HFFc6 (cell line): ENCODE measurements around the gene SVIL. TPM values are rescaled to one million over a fixed set of nuclear protein-coding genes. Genes with fewer than 3 reads are reported as not detected.
"Not testable (repeated sequence)": the region's sequence is repeated elsewhere in the genome, so short reads cannot be mapped to it uniquely, and the experiment has no call there.

Source experiments
- DNase-seq: peaks from one replicate; pipeline ENCODE4 v3.0.0-alpha.2; 2018
- H3K27ac Mint-ChIP-seq: 2 replicates; pipeline ENCODE4 v1.8.0; 2020; ENCODE audit warnings: mild to moderate bottlenecking, mixed read lengths
- H3K27me3 Mint-ChIP-seq: 2 replicates; pipeline ENCODE4 v1.8.0; 2021; ENCODE audit warnings: mild to moderate bottlenecking, moderate library complexity, mixed read lengths; ENCODE audit not compliant: insufficient read depth
- H3K36me3 Mint-ChIP-seq: 2 replicates; pipeline ENCODE4 v1.8.0; 2021; ENCODE audit warnings: low read depth, mixed read lengths
- H3K4me1 Mint-ChIP-seq: 2 replicates; pipeline ENCODE4 v1.8.0; 2020; ENCODE audit warnings: low read depth, mixed read lengths
- H3K4me3 Mint-ChIP-seq: 2 replicates; pipeline ENCODE4 v1.8.0; 2020; ENCODE audit warnings: mild to moderate bottlenecking, moderate library complexity, mixed read lengths
- H3K9me3 Mint-ChIP-seq: 2 replicates; pipeline ENCODE4 v1.8.0; 2020; ENCODE audit warnings: mild to moderate bottlenecking, mixed read lengths
- total RNA-seq, 6 experiments: library from RNA; stranded (reverse); fragmentation: NEBNext Ultra II Directional; extraction: Animal tissue kit (Norgen Biotek cat#: 25700); gene quantifications; 2 replicates in 1 of 6; 3 replicates in 5 of 6; pipeline ENCODE4 v1.2.3, GENCODE V29; 2021
- TF ChIP-seq, protein P1 (sequence below): fragments of 200-600 bp; sonication (generic); IDR thresholded peaks from 2 replicates; pipeline ENCODE4 v1.5.0; 2021; ENCODE audit warnings: antibody characterized with exemption, mild to moderate bottlenecking

SVIL gene
- total RNA-seq, 6 experiments from 2014 or later: 0.22 to 0.89 (median 0.48) TPM

- H3K9me3 Mint-ChIP-seq: no peaks in the 10 kb centered on the region
- H3K27ac Mint-ChIP-seq: no peak overlapping the region
- H3K4me1 Mint-ChIP-seq: peaks cover 13% of the 10 kb centered on the region
- TF ChIP-seq, protein P1, sequence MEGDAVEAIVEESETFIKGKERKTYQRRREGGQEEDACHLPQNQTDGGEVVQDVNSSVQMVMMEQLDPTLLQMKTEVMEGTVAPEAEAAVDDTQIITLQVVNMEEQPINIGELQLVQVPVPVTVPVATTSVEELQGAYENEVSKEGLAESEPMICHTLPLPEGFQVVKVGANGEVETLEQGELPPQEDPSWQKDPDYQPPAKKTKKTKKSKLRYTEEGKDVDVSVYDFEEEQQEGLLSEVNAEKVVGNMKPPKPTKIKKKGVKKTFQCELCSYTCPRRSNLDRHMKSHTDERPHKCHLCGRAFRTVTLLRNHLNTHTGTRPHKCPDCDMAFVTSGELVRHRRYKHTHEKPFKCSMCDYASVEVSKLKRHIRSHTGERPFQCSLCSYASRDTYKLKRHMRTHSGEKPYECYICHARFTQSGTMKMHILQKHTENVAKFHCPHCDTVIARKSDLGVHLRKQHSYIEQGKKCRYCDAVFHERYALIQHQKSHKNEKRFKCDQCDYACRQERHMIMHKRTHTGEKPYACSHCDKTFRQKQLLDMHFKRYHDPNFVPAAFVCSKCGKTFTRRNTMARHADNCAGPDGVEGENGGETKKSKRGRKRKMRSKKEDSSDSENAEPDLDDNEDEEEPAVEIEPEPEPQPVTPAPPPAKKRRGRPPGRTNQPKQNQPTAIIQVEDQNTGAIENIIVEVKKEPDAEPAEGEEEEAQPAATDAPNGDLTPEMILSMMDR: no peak
- H3K27me3 Mint-ChIP-seq: peaks cover 25% of the 10 kb centered on the region
- no peak overlapping the region for H3K4me3 Mint-ChIP-seq
- H3K36me3 Mint-ChIP-seq: no peaks in the 10 kb centered on the region
- DNase-seq: no peak
Observed at GRCh38 chr10:29540016-29540415, 94.8 kb downstream of the SVIL start.

GRCh38 chr10:29539412-29539811 is 95.4 kb downstream of the SVIL start:
- Mint-ChIP-seq H3K36me3 (no peaks in the 10 kb centered on the region), H3K4me1 (peaks cover 19% of the 10 kb centered on the region), H3K27me3 (peaks cover 23% of the 10 kb centered on the region), H3K27ac (no peak overlapping the region), H3K9me3 (no peaks in the 10 kb centered on the region), H3K4me3 (no peak overlapping the region)
- TF ChIP-seq, protein P1: no peak
- no peak for DNase-seq

DNA sequence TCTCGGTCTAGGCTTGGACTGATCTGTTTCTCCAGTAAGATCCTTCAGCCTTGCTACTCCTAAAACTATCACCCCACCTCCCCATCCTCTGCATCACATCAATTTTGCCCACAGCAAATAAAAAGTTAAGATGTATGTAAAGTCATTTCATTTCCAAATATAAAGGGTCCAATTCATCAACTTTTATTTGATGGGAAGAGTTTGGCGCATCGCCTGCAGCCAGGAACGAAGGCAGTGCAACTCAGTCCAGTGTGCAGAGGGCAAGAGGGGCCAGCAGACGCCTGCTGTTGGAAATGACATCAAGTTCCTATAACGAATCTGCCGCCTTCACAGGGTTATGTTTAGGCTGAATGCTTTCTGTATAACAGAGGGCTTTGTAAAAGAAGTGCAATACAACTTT is 97.0 kb downstream of the SVIL start:
- no peak overlapping the region for H3K4me3 Mint-ChIP-seq
- no peak overlapping the region for H3K27ac Mint-ChIP-seq
- no peak for DNase-seq

DNA sequence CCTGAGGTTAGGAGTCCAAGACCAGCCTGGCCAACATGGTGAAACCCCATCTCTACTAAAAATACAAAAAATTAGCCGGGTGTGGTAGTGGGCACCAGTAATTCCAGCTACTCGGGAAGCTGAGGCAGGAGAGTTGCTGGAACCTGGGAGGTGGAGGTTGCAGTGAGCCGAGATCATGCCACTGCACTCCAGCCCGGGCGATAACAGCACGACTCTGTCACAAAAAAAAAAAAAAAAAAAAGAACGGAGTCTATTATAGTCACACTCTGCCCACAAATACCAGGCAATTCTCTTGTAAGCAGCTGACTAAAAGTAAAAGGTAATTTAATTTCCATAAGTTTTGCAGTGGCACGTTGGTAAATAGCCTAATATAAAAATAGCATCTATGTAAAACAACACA is 98.1 kb downstream of the SVIL start:
- H3K27ac Mint-ChIP-seq, H3K36me3 Mint-ChIP-seq, H3K4me3 Mint-ChIP-seq, H3K9me3 Mint-ChIP-seq, DNase-seq: not testable (repeated sequence)
- Mint-ChIP-seq H3K27me3 (peaks cover 27% of the 10 kb centered on the region), H3K4me1 (peaks cover 28% of the 10 kb centered on the region)

More for the DNA sequence above, 97.0 kb downstream of the SVIL start:
- H3K9me3 Mint-ChIP-seq: no peaks in the 10 kb centered on the region
- H3K4me1 Mint-ChIP-seq: peaks cover 28% of the 10 kb centered on the region
- peaks cover 26% of the 10 kb centered on the region for H3K27me3 Mint-ChIP-seq
- TF ChIP-seq, protein P1: no peak
- H3K36me3 Mint-ChIP-seq: no peaks in the 10 kb centered on the region

DNA sequence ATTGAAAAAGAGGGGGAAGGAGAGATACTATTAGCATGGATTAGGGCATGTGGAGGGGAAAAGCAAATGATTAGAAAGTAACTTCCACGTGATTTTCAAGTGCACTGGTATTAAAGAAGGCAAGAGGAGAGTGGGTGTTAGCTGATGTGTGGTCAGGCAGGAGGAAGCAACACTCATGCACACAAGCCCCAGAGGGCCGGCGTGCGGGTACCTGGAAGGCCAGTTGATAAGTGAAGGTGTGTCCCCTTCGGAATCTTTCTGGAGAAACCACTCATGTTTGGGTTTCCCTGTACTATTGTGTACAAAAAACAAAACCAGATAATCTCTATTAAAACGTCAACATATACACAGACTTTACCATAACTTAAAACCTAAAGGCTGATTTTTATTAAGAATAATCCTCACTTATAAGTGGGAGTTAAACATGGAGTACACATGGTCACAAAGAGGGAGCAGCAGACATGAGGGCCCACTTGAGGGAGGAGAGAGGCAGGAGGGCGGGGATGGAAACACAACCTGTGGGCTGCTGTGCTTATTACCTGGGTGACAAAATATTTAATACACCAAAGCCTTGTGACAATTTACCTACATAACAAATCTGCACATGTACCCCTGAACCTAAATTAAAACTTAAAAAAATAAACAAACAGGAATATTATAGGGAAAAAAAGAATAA is 98.9 kb downstream of the SVIL start:
- H3K27ac Mint-ChIP-seq: peak overlapping the region; percentile 68

More for the DNA sequence above, 98.9 kb downstream of the SVIL start:
- DNase-seq: no peak
- no peaks in the 10 kb centered on the region for H3K36me3 Mint-ChIP-seq
- H3K27me3 Mint-ChIP-seq: peaks cover 23% of the 10 kb centered on the region
- H3K4me3 Mint-ChIP-seq: peak overlapping the region; percentile 82
- H3K9me3 Mint-ChIP-seq: no peaks in the 10 kb centered on the region
- TF ChIP-seq, protein P1: peak; percentile 69
- peaks cover 28% of the 10 kb centered on the region for H3K4me1 Mint-ChIP-seq
